GM18498 (cell line): ENCODE data around the gene GREB1.

Source experiments
- ATAC-seq: cut with Tn5 transposase; IDR thresholded peaks from one replicate; pipeline ENCODE4 v1.9.1; 2021; ENCODE audit warnings: mild to moderate bottlenecking, moderate library complexity; ENCODE audit not compliant: unreplicated experiment

Gene GREB1

DNA sequence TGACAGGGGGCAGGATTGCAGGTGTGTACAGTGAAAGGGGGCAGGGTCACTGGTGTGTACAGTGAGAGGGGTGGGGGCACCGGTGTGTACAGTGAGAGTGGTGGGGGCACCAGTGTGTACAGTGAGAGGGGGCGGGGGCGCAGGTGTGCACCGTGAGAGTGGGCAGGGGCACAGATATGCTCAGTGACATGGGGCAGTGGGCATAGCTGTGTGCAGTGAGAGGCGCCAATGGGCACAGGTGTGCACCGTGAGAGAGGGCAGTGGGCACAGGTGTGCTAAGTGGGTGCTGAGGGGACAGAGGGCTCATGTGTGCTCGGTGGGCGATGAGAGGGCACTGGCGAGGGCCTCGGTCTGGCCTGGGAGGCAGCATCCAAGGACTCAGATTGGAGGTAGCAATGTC, 63.0 kb downstream of the GREB1 start:
- ATAC-seq, result no peak

DNA sequence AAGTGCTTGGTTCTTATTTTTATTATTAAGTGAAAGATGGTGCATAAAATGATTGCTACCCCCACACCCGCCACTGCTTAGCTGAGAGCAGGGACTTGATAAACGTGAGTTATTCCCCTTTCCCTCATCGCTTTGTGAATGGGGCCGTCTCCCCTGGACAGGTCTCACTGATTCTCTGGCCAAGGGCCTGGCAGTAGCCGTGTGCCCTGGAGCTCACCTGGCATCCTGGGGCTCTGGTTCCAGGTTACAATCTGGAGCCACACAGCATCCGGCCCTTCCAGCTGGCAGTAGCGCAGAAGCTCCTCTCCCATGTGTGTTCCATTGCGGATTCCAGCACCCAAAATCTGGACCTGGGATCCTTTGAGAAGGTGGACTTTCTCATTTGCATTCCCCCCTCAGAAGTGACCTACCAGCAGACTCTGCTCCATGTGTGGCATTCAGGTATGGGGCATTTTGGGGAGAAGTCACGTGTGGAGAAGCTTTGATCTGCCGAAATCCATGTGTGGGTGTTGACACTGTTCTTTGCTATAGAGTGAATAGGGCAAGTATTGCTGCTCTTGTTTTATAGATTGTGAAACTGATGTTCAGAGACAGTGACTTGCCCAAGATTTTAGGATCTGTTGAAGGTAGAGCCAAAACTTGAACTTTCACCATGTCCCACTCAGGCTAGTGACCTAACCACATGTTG, 63.8 kb downstream of the GREB1 start:
- ATAC-seq, result no peak

DNA sequence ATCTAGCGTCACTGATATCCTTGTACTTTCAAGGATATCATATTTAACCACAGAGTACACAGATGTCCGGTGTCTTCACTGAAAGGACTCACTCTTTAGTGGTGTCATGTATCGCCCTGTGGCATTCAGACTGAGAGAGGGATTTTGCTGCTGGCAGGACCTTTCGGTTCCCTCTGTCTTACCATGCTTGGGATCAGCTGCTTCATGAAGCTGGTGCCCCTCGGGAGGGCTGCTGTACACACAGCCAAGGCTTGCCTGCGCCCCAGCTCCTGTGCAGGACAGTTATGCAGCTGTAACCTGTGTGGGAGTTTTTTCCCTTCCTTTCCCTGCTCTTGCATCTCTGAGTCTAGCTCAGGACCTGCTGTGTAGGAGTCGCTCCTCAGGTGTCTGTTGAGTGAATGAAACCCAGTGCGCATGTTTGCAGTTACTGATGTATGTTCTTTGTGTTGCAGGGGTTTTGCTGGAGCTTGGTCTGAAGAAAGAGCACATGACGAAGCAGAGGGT, 64.4 kb downstream of the GREB1 start:
- no peak for ATAC-seq

DNA sequence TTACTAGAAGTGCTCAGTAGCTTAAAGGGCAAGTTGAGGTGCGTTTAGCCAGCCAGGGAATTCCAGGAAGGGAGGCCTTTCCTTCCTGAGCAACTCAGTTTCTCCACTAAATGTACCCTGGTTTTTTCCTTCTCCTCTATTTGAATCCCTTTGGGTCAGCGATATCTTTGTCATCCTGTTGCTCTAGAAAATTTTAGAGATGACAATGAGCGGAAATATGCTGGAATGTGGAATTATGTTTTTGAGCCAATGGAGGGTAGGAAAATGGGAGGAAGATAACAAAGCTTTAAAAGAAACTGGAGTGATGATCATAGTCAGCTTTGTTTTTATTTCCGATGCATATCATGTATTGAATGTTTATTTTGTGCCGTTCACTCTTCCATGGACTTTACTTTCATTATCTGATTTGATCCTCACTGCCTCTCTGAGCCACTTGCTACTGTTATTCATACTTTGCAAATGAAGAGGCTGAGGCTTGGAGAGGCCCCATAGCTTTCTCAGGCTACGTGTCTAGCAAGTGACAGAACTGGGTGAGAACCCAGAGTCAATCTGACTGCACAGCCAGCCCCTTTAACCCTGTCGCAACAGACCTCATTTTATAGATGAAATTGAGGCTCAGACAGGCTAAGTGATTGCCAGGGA, 68.8 kb downstream of the GREB1 start:
- ATAC-seq, result no peak

DNA sequence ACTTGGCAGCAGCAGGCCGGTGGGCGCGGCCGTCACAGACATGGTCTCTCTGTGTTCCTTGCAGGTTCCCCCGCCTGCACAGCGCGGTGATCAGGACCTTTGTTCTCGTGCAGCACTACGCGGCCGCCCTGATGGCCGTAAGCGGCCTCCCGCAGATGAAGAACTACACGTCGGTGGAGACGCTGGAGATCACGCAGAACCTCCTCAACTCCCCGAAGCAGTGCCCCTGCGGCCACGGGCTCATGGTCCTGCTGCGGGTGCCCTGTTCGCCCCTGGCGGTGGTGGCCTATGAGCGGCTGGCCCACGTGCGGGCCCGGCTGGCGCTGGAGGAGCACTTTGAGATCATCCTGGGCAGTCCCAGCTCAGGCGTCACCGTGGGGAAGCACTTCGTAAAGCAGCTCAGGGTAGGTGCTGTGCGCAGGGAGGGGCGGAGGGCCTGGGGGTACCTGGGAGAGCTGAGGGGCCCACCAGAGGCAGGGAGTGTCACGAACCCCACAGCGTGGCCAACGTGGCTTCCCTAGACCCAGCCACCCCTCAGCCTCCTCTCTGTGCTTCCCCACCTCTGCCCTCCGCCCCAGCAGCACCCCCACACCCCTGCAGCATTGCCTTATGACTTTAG, 76.9 kb downstream of the GREB1 start:
- no peak for ATAC-seq

DNA sequence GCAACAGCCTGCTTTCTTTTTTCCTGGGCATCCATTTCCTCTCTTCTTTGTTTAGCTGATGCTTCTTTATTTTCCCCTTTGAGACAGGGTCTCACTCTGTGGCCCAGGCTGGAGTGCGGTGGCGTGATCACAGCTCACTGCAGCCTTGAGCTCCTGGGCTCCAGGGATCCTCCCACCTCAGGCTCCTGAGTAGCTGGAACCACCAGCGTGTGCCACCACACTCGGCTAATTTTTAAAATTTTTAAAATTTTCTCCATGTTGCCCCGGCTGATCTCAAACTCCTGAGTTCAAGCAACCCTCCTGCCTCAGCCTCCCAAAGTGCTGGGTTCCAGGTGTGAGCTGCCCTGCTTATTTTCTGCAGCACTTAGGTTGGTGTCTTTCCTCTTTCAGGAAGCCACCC, 77.4 kb downstream of the GREB1 start:
- ATAC-seq, result no peak

DNA sequence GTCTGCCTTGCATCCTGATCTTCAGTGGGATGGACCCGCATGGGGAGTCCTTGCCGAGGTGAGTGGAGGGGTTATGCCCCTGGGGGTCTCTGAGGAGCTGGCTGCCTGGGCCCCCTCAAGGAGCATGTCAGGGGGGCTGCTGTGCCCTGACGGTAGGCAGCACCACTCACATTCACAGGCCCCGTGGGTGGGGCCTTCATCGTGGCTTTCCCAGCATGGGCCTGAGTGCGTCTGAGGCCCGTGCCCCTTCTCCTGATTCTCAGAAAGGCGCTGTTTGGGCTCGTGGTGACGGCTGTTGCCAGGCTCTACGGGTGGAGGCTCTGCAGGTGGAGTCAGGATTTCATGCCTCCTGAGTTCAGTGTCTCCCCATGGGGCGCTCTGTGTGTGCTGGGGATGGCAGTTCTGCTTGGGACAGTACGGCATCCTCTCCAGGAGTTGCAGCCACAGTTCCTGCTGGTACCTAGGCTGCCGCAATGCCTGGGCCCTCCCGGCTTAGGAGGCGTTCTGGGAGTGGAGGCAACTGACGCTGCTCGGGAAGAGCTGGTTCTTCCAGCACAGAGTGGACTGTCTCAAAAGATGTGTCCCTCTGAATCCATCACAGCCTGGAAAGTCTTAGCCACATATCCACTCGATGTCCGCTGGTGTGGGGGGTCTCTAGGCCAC, 78.8 kb downstream of the GREB1 start:
- ATAC-seq, result no peak

DNA sequence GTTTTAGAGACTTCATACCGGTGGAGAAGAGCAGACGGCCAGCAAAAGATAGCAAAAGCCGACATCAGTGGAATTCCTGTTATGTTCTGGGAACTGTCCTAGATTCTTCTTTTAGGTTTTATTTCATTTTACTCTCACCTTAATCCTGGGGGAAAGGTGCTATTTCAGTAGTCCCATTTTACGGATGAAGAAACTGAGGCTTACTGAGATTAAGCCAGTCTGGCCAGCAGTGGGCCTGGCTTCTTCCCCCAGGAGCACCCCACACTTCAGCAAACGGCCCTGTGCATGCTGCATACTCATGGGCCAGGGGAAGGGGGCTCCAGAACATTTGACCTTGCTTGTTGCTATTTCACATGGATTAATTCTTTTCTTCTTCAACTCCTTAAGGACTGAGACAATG, 79.5 kb downstream of the GREB1 start:
- ATAC-seq, result no peak

DNA sequence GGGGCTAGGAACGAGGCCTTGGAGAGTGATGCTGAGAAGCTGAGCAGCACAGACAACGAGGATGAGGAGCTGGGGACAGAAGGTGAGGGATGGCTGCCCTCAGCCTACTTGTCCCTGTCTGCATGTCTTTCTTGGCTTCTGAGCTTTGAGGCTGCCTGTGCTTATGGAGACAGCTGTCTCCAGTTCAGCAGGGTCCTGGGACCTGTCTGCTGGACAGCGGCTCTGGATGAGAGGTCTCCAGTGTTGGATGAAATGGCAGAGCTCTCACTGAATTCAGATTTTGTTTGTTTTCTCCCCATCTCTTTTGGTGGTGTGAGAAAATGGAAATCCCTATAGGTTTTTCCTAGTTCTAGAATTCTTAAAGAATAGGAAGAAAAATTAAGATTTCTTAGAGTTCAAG, 81.4 kb downstream of the GREB1 start:
- ATAC-seq, result no peak

DNA sequence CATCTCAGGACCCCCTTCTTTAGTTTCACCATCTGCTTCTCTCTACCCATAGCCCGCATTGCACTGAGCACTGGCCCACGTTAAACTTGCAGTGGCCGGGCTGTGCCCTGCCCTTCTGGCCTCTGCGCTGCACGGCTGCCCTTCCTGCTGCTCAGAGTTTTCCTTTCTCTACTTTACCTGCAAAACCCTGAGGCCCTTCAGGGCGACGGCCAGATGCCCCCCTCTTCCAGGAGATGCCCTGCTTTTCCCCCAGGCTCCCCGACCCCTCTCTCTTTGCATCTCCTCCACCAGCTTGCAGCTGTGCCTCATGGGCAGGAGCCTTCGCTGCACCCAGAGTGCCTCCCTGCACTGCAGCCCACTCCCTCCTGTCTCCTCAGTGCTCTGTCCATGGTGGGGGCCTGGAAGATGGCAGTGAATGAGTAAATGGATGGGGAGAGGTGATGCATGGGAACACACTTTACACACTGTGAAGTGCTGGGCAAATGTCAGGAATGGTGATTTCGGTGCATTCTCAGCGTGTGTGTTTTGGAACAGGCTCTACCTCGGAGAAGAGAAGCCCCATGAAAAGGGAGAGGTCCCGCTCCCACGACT, 82.3 kb downstream of the GREB1 start:
- no peak for ATAC-seq

DNA sequence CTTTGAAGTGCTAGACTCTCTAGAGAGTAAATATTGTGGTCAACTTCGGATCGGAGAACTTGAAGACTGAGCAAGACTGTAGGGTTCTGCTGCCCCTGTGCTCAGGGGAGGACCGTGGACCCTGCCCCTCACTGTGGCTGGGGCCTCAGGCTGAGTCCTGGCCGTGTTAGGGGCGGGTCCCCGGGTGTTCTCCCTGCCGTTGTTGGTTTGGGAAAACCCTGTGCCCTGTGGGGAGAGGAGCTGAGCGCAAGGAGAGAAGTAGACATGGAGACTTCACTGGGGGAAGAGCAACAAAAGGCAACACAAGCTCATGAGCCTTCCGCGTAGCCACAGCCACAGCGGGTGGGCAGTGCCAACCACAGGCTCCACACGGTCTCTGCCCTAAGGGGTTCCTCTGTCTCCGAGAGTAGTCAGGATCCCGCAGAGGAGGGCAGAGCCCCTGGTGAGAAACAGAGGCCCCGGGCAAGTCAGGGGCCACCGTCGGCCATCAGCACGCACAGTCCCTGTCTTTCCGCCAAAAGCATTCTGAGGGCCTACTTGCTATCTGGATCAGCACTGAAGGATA, 83.1 kb downstream of the GREB1 start:
- no peak for ATAC-seq

DNA sequence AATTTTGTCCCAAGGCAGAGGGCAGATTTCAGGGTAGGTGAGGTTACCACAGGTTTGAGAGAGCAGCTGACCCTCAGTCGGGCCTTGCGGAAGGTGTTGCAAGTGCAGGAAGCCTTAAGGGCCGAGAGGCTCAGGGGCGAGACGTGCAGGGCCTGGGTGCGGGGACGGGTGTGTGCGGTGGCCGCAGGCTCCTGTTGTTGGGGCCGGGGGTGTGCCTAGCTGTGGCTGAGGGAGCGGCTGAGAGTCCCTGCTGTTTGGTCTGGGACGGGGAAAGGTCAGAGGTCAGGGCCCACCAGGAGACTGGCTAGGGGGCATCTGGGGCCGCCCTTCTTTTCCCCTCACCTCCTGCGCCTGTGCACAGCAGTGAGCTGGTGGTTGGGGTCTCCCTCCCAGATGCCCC, 83.7 kb downstream of the GREB1 start:
- ATAC-seq, result no peak

DNA sequence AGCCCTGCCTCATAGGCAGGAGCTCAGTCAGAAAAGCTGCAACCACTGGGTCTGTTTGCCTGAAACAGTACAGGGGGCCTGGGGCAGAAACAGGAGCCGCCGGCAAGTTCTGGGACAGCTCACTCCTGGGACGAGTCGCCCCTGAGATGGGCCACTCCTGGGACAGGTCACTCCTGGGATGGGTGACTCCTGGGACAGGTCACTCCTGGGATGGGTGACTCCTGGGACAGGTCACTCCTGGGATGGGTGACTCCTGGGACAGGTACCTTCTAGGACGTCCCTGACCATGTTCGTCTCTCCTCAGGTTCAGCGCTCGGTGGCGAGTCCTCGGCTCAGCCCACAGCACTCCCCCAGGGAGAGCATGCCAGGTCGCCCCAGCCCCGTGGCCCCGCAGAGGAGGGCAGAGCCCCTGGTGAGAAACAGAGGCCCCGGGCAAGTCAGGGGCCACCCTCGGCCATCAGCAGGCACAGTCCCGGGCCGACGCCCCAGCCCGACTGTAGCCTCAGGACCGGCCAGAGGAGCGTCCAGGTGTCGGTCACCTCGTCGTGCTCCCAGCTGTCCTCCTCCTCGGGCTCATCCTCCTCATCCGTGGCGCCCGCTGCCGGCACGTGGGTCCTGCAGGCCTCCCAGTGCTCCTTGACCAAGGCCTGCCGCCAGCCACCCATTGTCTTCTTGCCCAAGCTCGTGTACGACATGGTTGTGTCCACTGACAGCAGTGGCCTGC, 84.3 kb downstream of the GREB1 start:
- no peak for ATAC-seq

DNA sequence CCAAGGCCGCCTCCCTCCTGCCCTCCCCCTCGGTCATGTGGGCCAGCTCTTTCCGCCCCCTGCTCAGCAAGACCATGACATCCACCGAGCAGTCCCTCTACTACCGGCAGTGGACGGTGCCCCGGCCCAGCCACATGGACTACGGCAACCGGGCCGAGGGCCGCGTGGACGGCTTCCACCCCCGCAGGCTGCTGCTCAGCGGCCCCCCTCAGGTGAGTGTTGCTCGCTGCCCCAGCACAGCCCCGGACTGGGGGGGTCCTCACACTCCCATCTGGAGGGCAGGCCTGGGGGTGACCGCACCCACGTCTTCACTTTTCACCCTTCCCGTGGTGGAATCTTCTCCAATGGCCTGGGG, 84.8 kb downstream of the GREB1 start:
- ATAC-seq, result no peak

DNA sequence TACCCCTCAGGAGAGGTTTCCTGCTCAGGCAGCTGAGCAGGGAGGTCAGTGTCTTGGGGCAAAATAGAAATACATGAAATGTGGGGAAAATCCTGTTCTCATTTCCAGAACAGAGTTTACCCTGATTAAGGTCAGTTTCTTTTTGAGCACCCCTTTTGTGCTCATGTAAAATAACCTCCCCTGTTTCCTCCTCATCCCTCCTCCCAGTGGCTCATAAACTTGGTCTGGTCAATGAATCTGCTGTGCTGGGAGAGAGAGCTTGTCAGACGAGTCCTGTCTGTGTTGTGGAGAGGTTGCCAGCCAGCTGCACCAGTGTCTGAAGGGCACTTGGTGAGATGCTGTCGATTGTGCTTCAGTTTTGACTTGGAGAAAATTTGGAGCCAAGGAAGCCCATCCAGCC, 87.6 kb downstream of the GREB1 start:
- ATAC-seq, result no peak

DNA sequence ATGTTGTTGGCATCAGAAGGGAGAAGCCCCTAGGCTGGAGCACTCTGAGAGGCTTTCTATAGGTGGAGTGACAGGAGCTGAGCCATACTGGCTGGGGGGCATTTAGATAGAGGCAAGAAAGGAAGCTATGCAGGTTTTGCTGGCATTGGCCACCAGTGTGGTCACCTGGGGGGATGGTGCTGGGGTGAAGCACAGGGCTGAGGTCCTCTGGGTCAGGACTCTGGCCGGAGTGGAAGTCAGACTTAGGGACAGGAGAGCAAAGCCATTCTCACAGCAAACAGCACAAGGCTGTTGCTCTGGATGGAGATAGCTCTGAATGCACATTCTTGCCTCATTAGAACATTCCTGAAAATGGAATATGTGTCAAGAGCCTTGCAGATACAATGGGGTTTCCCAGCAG, 88.8 kb downstream of the GREB1 start:
- no peak for ATAC-seq

DNA sequence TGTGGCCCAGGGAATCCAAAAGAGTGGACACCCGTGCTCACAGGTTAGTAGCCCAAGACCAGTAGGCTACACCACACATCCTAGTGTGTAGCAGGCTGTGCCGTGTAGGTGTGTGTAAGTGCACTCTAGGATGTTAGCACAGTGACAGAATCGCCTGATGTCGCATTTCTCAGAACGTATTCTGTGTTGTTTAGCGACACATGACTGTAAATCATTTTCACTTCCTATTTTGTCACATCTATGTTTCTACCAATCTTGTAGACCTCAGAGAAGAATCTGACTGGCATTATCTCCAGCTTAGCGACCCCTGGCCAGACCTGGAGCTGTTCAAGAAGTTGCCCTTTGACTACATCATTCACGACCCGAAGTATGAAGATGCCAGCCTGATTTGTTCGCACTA, 91.0 kb downstream of the GREB1 start:
- no peak for ATAC-seq

DNA sequence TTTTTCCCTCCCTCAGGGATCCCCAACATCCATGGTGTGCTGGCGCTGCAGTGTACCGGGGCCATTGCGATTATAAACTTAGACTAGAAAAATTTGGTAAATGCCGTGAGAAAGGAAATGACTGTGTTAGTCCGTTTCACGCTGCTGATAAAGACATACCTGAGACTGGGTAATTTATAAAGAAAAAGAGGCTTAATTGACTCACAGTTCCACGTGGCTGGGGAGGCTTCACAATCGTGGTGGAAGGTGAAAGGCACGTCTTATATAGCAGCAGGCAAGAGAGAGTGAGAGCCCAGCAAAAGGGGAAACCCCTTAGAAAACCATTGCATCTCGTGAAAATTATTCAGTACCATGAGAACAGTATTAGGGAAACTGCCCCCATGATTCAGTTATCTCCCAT, 91.8 kb downstream of the GREB1 start:
- ATAC-seq, result no peak

DNA sequence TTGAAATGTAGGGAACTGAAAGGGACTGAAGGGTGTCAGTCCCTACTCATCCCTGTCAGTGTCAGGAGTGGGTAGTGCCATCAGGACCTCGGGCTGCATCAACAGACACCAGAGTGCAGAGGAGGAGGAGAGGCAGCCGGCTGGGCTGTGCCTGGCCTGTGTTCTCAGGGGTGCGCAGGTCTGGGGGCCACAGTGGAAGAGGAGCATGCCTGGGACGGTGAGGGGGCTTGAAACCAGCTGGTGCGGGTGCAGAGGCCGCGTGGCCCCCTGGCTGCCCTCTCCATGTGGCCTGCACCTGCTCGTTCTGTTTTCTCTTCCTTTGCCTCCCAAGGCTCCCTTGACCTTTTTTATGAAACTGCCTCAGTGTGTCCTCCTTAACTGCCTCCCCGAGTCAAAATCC, 94.8 kb downstream of the GREB1 start:
- no peak for ATAC-seq

DNA sequence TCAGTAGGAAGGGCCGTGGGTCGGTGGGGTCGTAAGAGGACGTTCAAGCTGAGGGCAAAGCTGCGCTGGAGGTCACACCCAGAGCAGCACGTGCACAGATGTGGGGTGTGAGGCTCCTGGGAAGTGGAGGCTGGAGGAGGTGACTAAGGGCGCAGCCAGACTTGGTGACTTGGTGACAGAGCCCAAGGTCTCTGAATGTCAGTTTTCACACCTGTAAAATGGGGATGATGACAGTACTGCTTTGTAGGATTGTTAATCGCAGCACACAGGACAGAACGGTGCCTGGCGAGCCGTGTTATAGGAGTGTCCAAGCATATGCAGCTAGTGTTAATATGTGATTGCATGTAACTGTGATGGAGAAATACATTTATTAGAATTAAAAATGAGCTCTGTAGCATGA, 95.4 kb downstream of the GREB1 start:
- no peak for ATAC-seq

DNA sequence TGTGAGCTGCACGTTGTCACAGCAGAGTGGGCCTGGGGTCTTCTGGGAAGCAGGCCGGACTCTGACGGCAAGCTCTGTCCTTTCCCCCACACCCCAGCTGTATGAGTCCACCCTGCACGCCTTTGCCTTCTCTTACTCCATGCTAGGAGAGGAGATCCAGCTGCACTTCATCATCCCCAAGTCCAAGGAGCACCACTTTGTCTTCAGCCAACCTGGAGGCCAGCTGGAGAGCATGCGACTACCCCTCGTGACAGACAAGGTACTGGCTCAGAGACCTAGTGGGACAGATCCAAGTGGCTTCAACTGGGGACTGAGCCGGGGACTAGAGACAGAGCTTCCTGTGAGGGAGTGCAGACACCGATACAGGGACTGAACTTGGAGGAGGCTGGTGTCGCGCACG, 96.0 kb downstream of the GREB1 start:
- no peak for ATAC-seq
